Kidney (tissue), 14 donors: ENCODE measurements around the gene SPOCK1. TPM values are rescaled to one million over a fixed set of nuclear protein-coding genes. Genes with fewer than 3 reads are reported as not detected.
A peak's percentile ranks its signal among the peaks of the same experiment; 100 is the strongest.

Experiments
- DNase-seq, 5 donors: peaks; one replicate each; pipeline ENCODE4 v3.0.0-alpha.2; 2013 to 2020
- FAIRE-seq: peaks from 2 replicates; lab custom pipeline; 2012; peaks lifted over from hg19 to GRCh38; lab: Jason Lieb, UNC
- H3K27ac ChIP-seq, 2 donors: one replicate each; pipeline ENCODE4 v1.7.0; 2013; ENCODE audit warnings: low read depth in 2 of 2, low read length in 2 of 2, inconsistent platforms in 1 of 2
- H3K27me3 ChIP-seq: one replicate; pipeline ENCODE4 v1.7.1; 2013; ENCODE audit warnings: low read length, inconsistent platforms; ENCODE audit not compliant: control insufficient read depth, insufficient read depth
- H3K36me3 ChIP-seq, 3 donors: one replicate each; pipeline versions ENCODE4 v1.7.0 to v1.7.1; 2013; ENCODE audit warnings: low read length in 3 of 3, control low read depth in 1 of 3, inconsistent platforms in 1 of 3; ENCODE audit not compliant: insufficient read depth in 3 of 3, control insufficient read depth in 2 of 3
- H3K4me1 ChIP-seq, 3 donors: one replicate each; pipeline versions ENCODE4 v1.7.0 to v1.7.1; 2013; ENCODE audit warnings: low read length in 3 of 3, inconsistent platforms in 1 of 3, low read depth in 1 of 3; ENCODE audit not compliant: control insufficient read depth in 2 of 3, insufficient read depth in 2 of 3
- H3K4me3 ChIP-seq, 3 donors: one replicate each; pipeline versions ENCODE4 v1.7.0 to v1.8.1; 2013; ENCODE audit warnings: low read length in 3 of 3, control low read depth in 1 of 3, inconsistent platforms in 1 of 3
- H3K9ac ChIP-seq, 3 donors: one replicate each; pipeline versions ENCODE4 v1.7.0 to v1.7.1; 2013; ENCODE audit warnings: low read length in 3 of 3, control low read depth in 1 of 3, inconsistent platforms in 1 of 3
- H3K9me3 ChIP-seq, 3 donors: one replicate each; pipeline versions ENCODE4 v1.7.0 to v1.7.1; 2013; ENCODE audit warnings: low read length in 3 of 3, control low read depth in 1 of 3, inconsistent platforms in 1 of 3; ENCODE audit not compliant: control insufficient read depth in 2 of 3, insufficient read depth in 1 of 3
- CTCF ChIP-seq: IDR thresholded peaks from 3 replicates; pipeline ENCODE4 v1.5.1; 2012; ENCODE audit warnings: mild to moderate bottlenecking, moderate library complexity, borderline replicate concordance; ENCODE audit not compliant: insufficient read depth; ENCODE audit errors: extremely low read depth
- intact Hi-C: fragments of 100-400 bp; cut with DNase I; formaldehyde crosslinking; loops from one replicate; pipeline ENCODE4 v1.11.1; 2022
- polyA plus RNA-seq: library from polyadenylated mRNA; stranded (reverse); fragments of 350-450 nt; fragmentation: Illumina TruSeq; extraction: RNeasy Lipid Tissue Mini Kit (QIAGEN cat#74804); gene quantifications from one replicate; pipeline ENCODE4 v1.2.3, GENCODE V29; 2014; ENCODE audit warnings: low read depth, low replicate concordance; ENCODE audit not compliant: insufficient read depth
- total RNA-seq: library from RNA; stranded (reverse); fragmentation: NEBNext Ultra II Directional; extraction: Animal tissue kit (Norgen Biotek cat#: 25700); gene quantifications from one replicate; pipeline ENCODE4 v1.2.1, GENCODE V29; 2021
- donor health status: control.
- donor health status: control.
- donor health status: control.
- donor health status: control.
- donor health status: control.
- donor health status: DM: yes; HTN: yes; CAD: no.
- donor health status: Normal renal cell carcinoma (clear cell type).

The SPOCK1 gene
- total and polyA plus RNA-seq, 2 donors from 2014 or later: 15.7 to 32.8 TPM

- no peak overlapping the region for H3K27ac ChIP-seq
- FAIRE-seq (no peak), DNase-seq (no peak)
- peak overlapping the region in 1 of 3 donors; percentile 19 for H3K4me3 ChIP-seq
- H3K4me1 ChIP-seq: no peaks in the 10 kb centered on the region
- intact Hi-C loops: loop anchor here (5.0 kb wide), 1 partner anchor 175 kb away; no protein-coding TSS in a partner anchor
- no peak overlapping the region for H3K9ac ChIP-seq
- H3K9me3 ChIP-seq: no peaks in the 10 kb centered on the region
- peaks cover 4% of the 10 kb centered on the region for H3K27me3 ChIP-seq
- H3K36me3 ChIP-seq: no peaks in the 10 kb centered on the region
- no peak for TF ChIP-seq CTCF
These were observed 1.5 kb downstream of the SPOCK1 start for GRCh38 chr5:137497396-137498290.

- Histone ChIP-seq H3K27me3 (peaks cover 4% of the 10 kb centered on the region), H3K9me3 (no peaks in the 10 kb centered on the region), H3K4me3 (no peak overlapping the region), H3K36me3 (no peaks in the 10 kb centered on the region), H3K4me1 (no peaks in the 10 kb centered on the region), H3K9ac (no peak overlapping the region), H3K27ac (no peak overlapping the region)
- intact Hi-C loops: loop anchor here (5.0 kb wide), 1 partner anchor 175 kb away; no protein-coding TSS in a partner anchor
- no peak for FAIRE-seq
- no peak for DNase-seq
- TF ChIP-seq CTCF: no peak
These were observed 2.2 kb downstream of the SPOCK1 start for GRCh38 chr5:137496919-137497318.

GRCh38 chr5:137492331-137492730 lies 6.8 kb downstream of the SPOCK1 start:
- Histone ChIP-seq H3K27me3 (no peaks in the 10 kb centered on the region), H3K27ac (no peak overlapping the region), H3K4me1 (no peaks in the 10 kb centered on the region), H3K9ac (no peak overlapping the region), H3K9me3 (no peaks in the 10 kb centered on the region), H3K4me3 (no peak overlapping the region), H3K36me3 (no peaks in the 10 kb centered on the region)
- no peak for TF ChIP-seq CTCF
- FAIRE-seq (no peak), DNase-seq (no peak)
- intact Hi-C loops: no loop called here
